A172 (cell line): Measurements from ENCODE around the gene FAM228A. TPM values are rescaled to one million over a fixed set of nuclear protein-coding genes. Genes with fewer than 3 reads are reported as not detected.
"Not testable (repeated sequence)": the region's sequence is repeated elsewhere in the genome, so short reads cannot be mapped to it uniquely, and the experiment has no call there.

Experiments
- DNase-seq: peaks from one replicate; pipeline ENCODE4 v3.0.0-alpha.2; 2015; ENCODE audit warnings: low spot score
- total RNA-seq: library from RNA; depleted of rRNA; stranded (reverse); fragments of >200 nt; shearing (Covaris generic); gene quantifications from 2 replicates; pipeline ENCODE4 v1.2.3, GENCODE V29; 2014; rRNA removed

FAM228A gene
- total RNA-seq, result not detected in 2 replicates

- DNase-seq, result no peak
Observed at GRCh38 chr2:24174851-24175277, at the start of gene FAM228A. Gene FAM228A (plus strand): TSS chr2:24175053. CDS start chr2:24175481, 428 bp downstream.

- no peak for DNase-seq
Observed at GRCh38 chr2:24125956-24126355, 48.9 kb upstream of the FAM228A start.

- DNase-seq, result no peak
Observed at GRCh38 chr2:24132543-24132942, 42.3 kb upstream of the FAM228A start.

GRCh38 chr2:24140305-24140704, 34.5 kb upstream of the FAM228A start:
- DNase-seq, result not testable (repeated sequence)

- no peak for DNase-seq
Observed at GRCh38 chr2:24147364-24147763, 27.5 kb upstream of the FAM228A start.

GRCh38 chr2:24152413-24153197, 22.2 kb upstream of the FAM228A start:
- no peak for DNase-seq

- DNase-seq, result no peak
Observed at GRCh38 chr2:24153478-24153877, 21.4 kb upstream of the FAM228A start.

GRCh38 chr2:24158131-24158530, 16.7 kb upstream of the FAM228A start:
- DNase-seq, result no peak

GRCh38 chr2:24159708-24160107, 15.1 kb upstream of the FAM228A start:
- no peak for DNase-seq

GRCh38 chr2:24160761-24161160, 14.1 kb upstream of the FAM228A start:
- DNase-seq, result no peak

- no peak for DNase-seq
Observed at GRCh38 chr2:24162494-24162893, 12.4 kb upstream of the FAM228A start.

- no peak for DNase-seq
Observed at GRCh38 chr2:24163186-24163585, 11.7 kb upstream of the FAM228A start.

GRCh38 chr2:24163601-24164000, 11.3 kb upstream of the FAM228A start:
- DNase-seq, result no peak

GRCh38 chr2:24164416-24164973, 10.4 kb upstream of the FAM228A start:
- DNase-seq, result no peak

GRCh38 chr2:24169023-24169422, 5.8 kb upstream of the FAM228A start:
- DNase-seq, result no peak

- DNase-seq, result no peak
Observed at GRCh38 chr2:24175631-24176187, 856 bp downstream of the FAM228A start.

- DNase-seq, result no peak
Observed at GRCh38 chr2:24176326-24176725, 1.5 kb downstream of the FAM228A start.

- DNase-seq, result no peak
Observed at GRCh38 chr2:24179683-24180082, 4.8 kb downstream of the FAM228A start.

- DNase-seq, result no peak
Observed at GRCh38 chr2:24181849-24182248, 7.0 kb downstream of the FAM228A start.

- no peak for DNase-seq
Observed at GRCh38 chr2:24182507-24182906, 7.7 kb downstream of the FAM228A start.

GRCh38 chr2:24183366-24184069, 8.7 kb downstream of the FAM228A start:
- no peak for DNase-seq

- DNase-seq, result no peak
Observed at GRCh38 chr2:24189551-24189950, 14.7 kb downstream of the FAM228A start.
